OCI-LY7 (cell line): ENCODE results near the gene IFT88. TPM values are rescaled to one million over a fixed set of nuclear protein-coding genes. Genes with fewer than 3 reads are reported as not detected.

ENCODE experiments used
- BruUV-seq: library from RNA; stranded (reverse); fragments of 400-500 nt; replicated peaks from 2 replicates; lab custom pipeline; 2021; lab: Mats Ljungman, UMichigan
- CTCF ChIA-PET: fragments of 300-600 bp; sonication (Branson Sonifier 250); formaldehyde crosslinking; loops from one replicate; lab custom pipeline; 2022; ENCODE audit warnings: antibody characterized with exemption; ENCODE audit not compliant: unreplicated experiment; lab: Charles Lee
- POLR2A ChIA-PET: fragments of 300-600 bp; sonication (Branson Sonifier 250); formaldehyde crosslinking; loops from one replicate; lab custom pipeline; 2022; ENCODE audit warnings: antibody characterized with exemption; lab: Charles Lee
- DNase-seq: peaks from one replicate; pipeline ENCODE4 v3.0.0-alpha.2; 2015; ENCODE audit warnings: low spot score
- H2AFZ ChIP-seq: fragments of 200-600 bp; sonication (generic), shearing (Covaris generic); 2 replicates; pipeline ENCODE4 v1.6.1; 2014; ENCODE audit warnings: mild to moderate bottlenecking, antibody characterized with exemption, low read length, moderate library complexity
- H3K27ac ChIP-seq: fragments of 200-600 bp; sonication (generic); 2 replicates; pipeline ENCODE4 v1.5.1; 2014; ENCODE audit warnings: mixed run types, low read depth, mild to moderate bottlenecking, moderate library complexity, low read length, inconsistent platforms; ENCODE audit not compliant: poor library complexity, severe bottlenecking
- H3K36me3 ChIP-seq: fragments of 200-600 bp; sonication (generic); 2 replicates; pipeline ENCODE4 v1.6.1; 2014; ENCODE audit warnings: mild to moderate bottlenecking, antibody characterized with exemption, low read length, moderate library complexity, mixed read lengths; ENCODE audit not compliant: insufficient read depth
- H3K4me1 ChIP-seq: fragments of 200-600 bp; sonication (generic); 2 replicates; pipeline ENCODE4 v1.5.1; 2014; ENCODE audit warnings: mild to moderate bottlenecking, low read length; ENCODE audit not compliant: insufficient read depth, poor library complexity, severe bottlenecking
- H3K4me2 ChIP-seq: fragments of 200-600 bp; sonication (generic); 2 replicates; pipeline ENCODE4 v1.6.1; 2014; ENCODE audit warnings: mild to moderate bottlenecking, low read length
- H3K4me3 ChIP-seq: fragments of 200-600 bp; sonication (generic); 2 replicates; pipeline ENCODE4 v1.5.1; 2014; ENCODE audit warnings: mild to moderate bottlenecking, low read depth, low read length; ENCODE audit not compliant: poor library complexity, severe bottlenecking
- H3K79me2 ChIP-seq: fragments of 200-600 bp; sonication (generic); 2 replicates; pipeline ENCODE4 v1.6.1; 2016; ENCODE audit warnings: low read depth, mild to moderate bottlenecking, low read length, moderate library complexity, mixed read lengths; ENCODE audit not compliant: insufficient read depth
- H3K9me2 ChIP-seq: fragments of 200-600 bp; sonication (generic); 2 replicates; pipeline ENCODE4 v1.6.1; 2016; ENCODE audit warnings: mild to moderate bottlenecking, low read length, mixed read lengths; ENCODE audit not compliant: insufficient read depth
- H3K9me3 ChIP-seq: fragments of 200-600 bp; sonication (generic); 2 replicates; pipeline ENCODE4 v1.6.1; 2014; ENCODE audit warnings: mild to moderate bottlenecking, mixed run types, low read length, mixed read lengths
- H4K20me1 ChIP-seq: fragments of 200-600 bp; sonication (generic); 2 replicates; pipeline ENCODE4 v1.6.1; 2014; ENCODE audit warnings: mild to moderate bottlenecking, antibody characterized with exemption, low read length, moderate library complexity, mixed read lengths; ENCODE audit not compliant: insufficient read depth
- EZH2phosphoT487 ChIP-seq: fragments of 200-600 bp; sonication (generic); IDR thresholded peaks from 2 replicates; pipeline ENCODE4 v1.6.1; 2018; ENCODE audit warnings: low read depth, borderline replicate concordance, mild to moderate bottlenecking, mixed run types, antibody characterized with exemption, low read length, moderate library complexity, mixed read lengths
- intact Hi-C: fragments of 100-400 bp; cut with micrococcal nuclease; formaldehyde crosslinking; loops from one replicate; pipeline ENCODE4 v1.10.0; 2022; ENCODE audit not compliant: unreplicated experiment
- total RNA-seq, 2 experiments: library from RNA; depleted of rRNA in 1 of 2; stranded (reverse); fragments of >200 nt in 1 of 2; shearing (Covaris generic) in 1 of 2; gene quantifications; 2 replicates each; pipeline ENCODE4 v1.2.3, GENCODE V29; 2014 to 2022
- TF ChIP-seq, protein P1 (sequence below): fragments of 200-600 bp; sonication (generic); conservative IDR thresholded peaks from 2 replicates; pipeline ENCODE4 v1.5.1; 2014; ENCODE audit warnings: mild to moderate bottlenecking, antibody characterized with exemption, low read length, moderate library complexity, mixed read lengths

The IFT88 gene
- total RNA-seq, 2 experiments from 2014 or later, result 6.1 to 6.9 TPM

DNA sequence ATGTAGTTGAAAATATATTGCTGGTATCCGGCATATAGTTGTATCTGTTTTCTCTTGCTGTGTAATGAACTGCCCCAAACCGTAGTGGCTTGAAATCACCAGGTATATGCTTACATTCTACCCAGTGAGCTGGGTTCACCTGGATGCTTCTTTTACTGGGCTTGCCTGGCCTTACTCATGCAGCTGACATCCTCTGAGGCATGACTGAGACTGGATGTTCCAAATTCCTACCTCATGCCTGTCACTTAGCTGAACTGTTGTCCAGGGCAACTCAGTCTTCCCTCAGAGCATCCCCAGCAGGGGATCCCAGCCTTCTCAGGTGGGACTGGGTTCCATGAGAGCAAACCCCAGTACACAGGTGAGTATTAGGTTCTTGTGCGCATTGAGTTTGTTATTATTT is 66.8 kb downstream of the IFT88 start:
- Histone ChIP-seq H2AFZ (no peak overlapping the region), H3K36me3 (no peaks in the 10 kb centered on the region), H3K9me2 (no peaks in the 10 kb centered on the region), H3K4me1 (no peaks in the 10 kb centered on the region), H4K20me1 (no peaks in the 10 kb centered on the region), H3K4me3 (no peak overlapping the region), H3K27ac (no peak overlapping the region), H3K9me3 (no peaks in the 10 kb centered on the region), H3K79me2 (no peaks in the 10 kb centered on the region), H3K4me2 (no peak overlapping the region)
- TF ChIP-seq, protein P1, sequence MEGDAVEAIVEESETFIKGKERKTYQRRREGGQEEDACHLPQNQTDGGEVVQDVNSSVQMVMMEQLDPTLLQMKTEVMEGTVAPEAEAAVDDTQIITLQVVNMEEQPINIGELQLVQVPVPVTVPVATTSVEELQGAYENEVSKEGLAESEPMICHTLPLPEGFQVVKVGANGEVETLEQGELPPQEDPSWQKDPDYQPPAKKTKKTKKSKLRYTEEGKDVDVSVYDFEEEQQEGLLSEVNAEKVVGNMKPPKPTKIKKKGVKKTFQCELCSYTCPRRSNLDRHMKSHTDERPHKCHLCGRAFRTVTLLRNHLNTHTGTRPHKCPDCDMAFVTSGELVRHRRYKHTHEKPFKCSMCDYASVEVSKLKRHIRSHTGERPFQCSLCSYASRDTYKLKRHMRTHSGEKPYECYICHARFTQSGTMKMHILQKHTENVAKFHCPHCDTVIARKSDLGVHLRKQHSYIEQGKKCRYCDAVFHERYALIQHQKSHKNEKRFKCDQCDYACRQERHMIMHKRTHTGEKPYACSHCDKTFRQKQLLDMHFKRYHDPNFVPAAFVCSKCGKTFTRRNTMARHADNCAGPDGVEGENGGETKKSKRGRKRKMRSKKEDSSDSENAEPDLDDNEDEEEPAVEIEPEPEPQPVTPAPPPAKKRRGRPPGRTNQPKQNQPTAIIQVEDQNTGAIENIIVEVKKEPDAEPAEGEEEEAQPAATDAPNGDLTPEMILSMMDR, result no peak
- no peak for TF ChIP-seq EZH2phosphoT487
- no peak for DNase-seq
- intact Hi-C loops, result no loop called here
- no TSS peak for BruUV-seq
- POLR2A ChIA-PET, result interaction anchor here (0.5 kb wide), 1 partner anchor 28 kb away, joined by 3 read pairs; no protein-coding TSS in a partner anchor
- CTCF ChIA-PET, result no interaction called here

DNA sequence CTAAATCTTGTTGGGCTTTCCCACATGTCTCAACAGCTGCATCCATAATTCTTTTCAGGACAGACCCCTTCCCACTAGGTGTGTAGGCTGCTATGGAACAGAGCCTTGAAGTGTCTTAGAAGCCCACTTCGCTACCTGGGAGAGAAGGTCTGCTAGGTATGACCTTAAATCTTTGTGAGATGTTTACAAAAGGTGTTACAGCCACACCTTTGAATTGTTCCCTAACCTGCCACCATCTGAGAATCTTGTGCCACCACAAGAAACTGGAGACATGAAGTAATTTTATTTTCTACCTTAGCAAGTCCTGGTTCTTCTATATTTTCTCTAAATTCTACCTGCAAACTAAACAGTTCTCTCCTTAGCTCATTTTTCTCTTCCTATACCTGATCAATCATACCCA is 69.1 kb downstream of the IFT88 start:
- BruUV-seq, result no TSS peak
- Histone ChIP-seq H2AFZ (no peak overlapping the region), H4K20me1 (no peaks in the 10 kb centered on the region), H3K9me2 (no peaks in the 10 kb centered on the region), H3K79me2 (no peaks in the 10 kb centered on the region), H3K36me3 (no peaks in the 10 kb centered on the region), H3K4me3 (no peak overlapping the region), H3K4me2 (no peak overlapping the region), H3K27ac (no peak overlapping the region), H3K4me1 (no peaks in the 10 kb centered on the region), H3K9me3 (no peaks in the 10 kb centered on the region)
- intact Hi-C loops, result no loop called here
- POLR2A ChIA-PET, result no interaction called here
- TF ChIP-seq EZH2phosphoT487, result no peak
- TF ChIP-seq, protein P1, result no peak
- CTCF ChIA-PET, result no interaction called here
- no peak for DNase-seq

DNA sequence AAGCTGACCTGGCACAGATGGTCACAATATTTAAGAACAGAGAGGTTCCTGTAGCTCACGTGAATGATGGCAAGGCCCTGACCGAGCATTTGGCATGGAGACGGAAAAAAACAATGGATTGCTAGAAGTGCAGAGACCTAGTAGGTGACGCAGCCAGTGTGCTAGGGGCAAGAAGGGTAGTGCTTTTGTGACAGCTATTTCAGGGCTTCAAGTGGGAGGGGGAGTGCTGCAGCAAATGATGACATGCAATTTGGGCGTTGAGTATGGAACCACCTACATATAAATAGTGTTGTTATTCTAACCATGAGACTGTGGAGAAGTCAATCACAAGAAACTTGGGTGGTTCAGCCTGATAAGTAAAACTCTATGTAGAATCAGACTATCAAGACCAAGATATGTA is 70.9 kb downstream of the IFT88 start:
- no peaks in the 10 kb centered on the region for H3K9me2 ChIP-seq
- no peaks in the 10 kb centered on the region for H3K4me1 ChIP-seq
- no peak for DNase-seq
- no peaks in the 10 kb centered on the region for H3K79me2 ChIP-seq
- no peak overlapping the region for H3K4me2 ChIP-seq
- POLR2A ChIA-PET, result interaction anchor here (1.6 kb wide), 1 partner anchor 9 kb away, joined by 4 read pairs; no protein-coding TSS in a partner anchor
- no peak for TF ChIP-seq EZH2phosphoT487
- no peaks in the 10 kb centered on the region for H3K36me3 ChIP-seq
- H3K27ac ChIP-seq, result no peak overlapping the region
- CTCF ChIA-PET, result no interaction called here
- no peak overlapping the region for H2AFZ ChIP-seq
- no peaks in the 10 kb centered on the region for H3K9me3 ChIP-seq
- no peaks in the 10 kb centered on the region for H4K20me1 ChIP-seq
- no TSS peak for BruUV-seq
- H3K4me3 ChIP-seq, result no peak overlapping the region
- intact Hi-C loops, result no loop called here
